H1 (cell line): ENCODE data around the gene GNAT2. TPM values are rescaled to one million over a fixed set of nuclear protein-coding genes. Genes with fewer than 3 reads are reported as not detected.

Experiments
- CTCF ChIA-PET: fragments of 300-600 bp; sonication (Branson Sonifier 250); formaldehyde crosslinking; loops from one replicate; lab custom pipeline; 2021; ENCODE audit not compliant: partially characterized antibody; lab: Charles Lee
- POLR2A ChIA-PET: fragments of 300-600 bp; sonication (Branson Sonifier 250); formaldehyde crosslinking; loops from one replicate; lab custom pipeline; 2021; ENCODE audit warnings: inconsistent platforms; ENCODE audit not compliant: partially characterized antibody; lab: Charles Lee
- DNase-seq, 2 experiments: peaks; one replicate each; pipeline versions ENCODE4 v3.0.0 to v3.0.0-alpha.2; 2010 to 2022; ENCODE audit warnings: low spot score in 2 of 2, low read depth in 1 of 2, mixed read lengths in 1 of 2
- FAIRE-seq: peaks from 2 replicates; lab custom pipeline; 2011; peaks lifted over from hg19 to GRCh38; lab: Jason Lieb, UNC
- H2AFZ ChIP-seq: 2 replicates; pipeline ENCODE4 v1.8.1; 2012; ENCODE audit warnings: low read length, inconsistent platforms
- H2AK5ac ChIP-seq: 2 replicates; pipeline ENCODE4 v1.6.1; 2013; ENCODE audit warnings: low read depth, low read length
- H2BK120ac ChIP-seq: replicated peaks from 2 replicates; pipeline ENCODE3; 2013; ENCODE audit warnings: low read depth, low read length, inconsistent platforms
- H2BK12ac ChIP-seq: 2 replicates; pipeline ENCODE4 v1.6.1; 2013; ENCODE audit warnings: low read depth, low read length
- H2BK15ac ChIP-seq: 2 replicates; pipeline ENCODE4 v1.6.1; 2013; ENCODE audit warnings: low read length
- H2BK20ac ChIP-seq: 2 replicates; pipeline ENCODE4 v1.6.1; 2013; ENCODE audit warnings: low read length
- H2BK5ac ChIP-seq: 2 replicates; pipeline ENCODE4 v1.6.1; 2013; ENCODE audit warnings: low read depth, low read length
- H3K14ac ChIP-seq: 2 replicates; pipeline ENCODE4 v1.6.1; 2013; ENCODE audit warnings: inconsistent platforms; ENCODE audit not compliant: insufficient read length
- H3K18ac ChIP-seq: 2 replicates; pipeline ENCODE4 v1.6.1; 2013; ENCODE audit warnings: low read length; ENCODE audit errors: extremely low read depth
- H3K23ac ChIP-seq: 2 replicates; pipeline ENCODE4 v1.6.1; 2013; ENCODE audit warnings: inconsistent platforms; ENCODE audit not compliant: insufficient read length
- H3K23me2 ChIP-seq: 2 replicates; pipeline ENCODE4 v1.6.1; 2013; ENCODE audit warnings: low read depth, low read length
- H3K27ac ChIP-seq: 2 replicates; pipeline ENCODE4 v1.6.1; 2011; ENCODE audit warnings: low read depth, low read length, inconsistent platforms
- H3K27me3 ChIP-seq, 4 experiments: replicated peaks in 1 of 4; 1 replicate in 1 of 4; 2 replicates in 3 of 4; pipeline versions ENCODE4 v1.6.1 to v1.8.1; 2011 to 2013; ENCODE audit warnings: low read length in 3 of 4, mild to moderate bottlenecking in 3 of 4, inconsistent platforms in 2 of 4, mixed read lengths in 2 of 4, moderate library complexity in 1 of 4; ENCODE audit not compliant: control insufficient read depth in 3 of 4, insufficient read depth in 3 of 4; ENCODE audit errors: extremely low read depth in 1 of 4
- H3K36me3 ChIP-seq, 4 experiments: 2 replicates each; pipeline versions ENCODE4 v1.6.1 to v1.8.1; 2011 to 2013; ENCODE audit warnings: mild to moderate bottlenecking in 4 of 4, low read length in 3 of 4, moderate library complexity in 2 of 4, control low read depth in 1 of 4, inconsistent platforms in 1 of 4; ENCODE audit not compliant: insufficient read depth in 4 of 4, control insufficient read depth in 2 of 4
- H3K4ac ChIP-seq: replicated peaks from 2 replicates; pipeline ENCODE3; 2013; ENCODE audit warnings: low read length, low read depth, mixed read lengths, inconsistent platforms; ENCODE audit not compliant: insufficient read length
- H3K4me1 ChIP-seq, 4 experiments: replicated peaks in 1 of 4; 1 replicate in 1 of 4; 2 replicates in 3 of 4; pipeline versions ENCODE4 v1.6.1 to v1.8.1; 2011 to 2013; ENCODE audit warnings: low read length in 3 of 4, inconsistent platforms in 2 of 4, mixed read lengths in 1 of 4; ENCODE audit not compliant: insufficient read depth in 4 of 4, control insufficient read depth in 3 of 4
- H3K4me2 ChIP-seq, 2 experiments: 2 replicates each; pipeline versions ENCODE4 v1.6.1 to v1.8.1; 2011 to 2013; ENCODE audit warnings: low read depth in 2 of 2, low read length in 2 of 2, control low read depth in 1 of 2, inconsistent platforms in 1 of 2, mild to moderate bottlenecking in 1 of 2; ENCODE audit not compliant: insufficient read depth in 1 of 2
- H3K4me3 ChIP-seq, 4 experiments: fragments of 200-600, 300-600 bp in 1 of 4; sonication (generic), shearing (Covaris generic), sonication (Bioruptor Twin) in 1 of 4; 2 replicates each; pipeline versions ENCODE4 v1.5.1 to v1.8.1; 2011 to 2016; ENCODE audit warnings: low read length in 4 of 4, low read depth in 3 of 4, control low read depth in 2 of 4, inconsistent platforms in 2 of 4, mild to moderate bottlenecking in 2 of 4, mixed read lengths in 1 of 4, moderate library complexity in 1 of 4; ENCODE audit not compliant: insufficient read depth in 2 of 4; ENCODE audit errors: extremely low read depth in 1 of 4
- H3K56ac ChIP-seq: replicated peaks from 2 replicates; pipeline ENCODE3; 2013; ENCODE audit warnings: low read depth, mild to moderate bottlenecking, mixed read lengths, low read length, inconsistent platforms; ENCODE audit not compliant: insufficient read length
- H3K79me1 ChIP-seq: 2 replicates; pipeline ENCODE4 v1.6.1; 2013; ENCODE audit warnings: low read depth, low read length, control low read depth
- H3K79me2 ChIP-seq, 2 experiments: 2 replicates each; pipeline versions ENCODE4 v1.6.1 to v1.8.1; 2012 to 2013; ENCODE audit warnings: low read length in 2 of 2, mild to moderate bottlenecking in 2 of 2, inconsistent platforms in 1 of 2; ENCODE audit not compliant: insufficient read depth in 2 of 2, control insufficient read depth in 1 of 2
- H3K9ac ChIP-seq, 4 experiments: replicated peaks in 1 of 4; 1 replicate in 1 of 4; 2 replicates in 3 of 4; pipeline versions ENCODE4 v1.6.1 to v1.8.1; 2011 to 2013; ENCODE audit warnings: low read depth in 3 of 4, low read length in 3 of 4, control low read depth in 2 of 4, mild to moderate bottlenecking in 2 of 4, moderate library complexity in 2 of 4, inconsistent platforms in 1 of 4; ENCODE audit errors: extremely low read depth in 1 of 4
- H3K9me3 ChIP-seq, 2 experiments: 2 replicates each; pipeline versions ENCODE4 v1.6.1 to v1.8.1; 2012 to 2013; ENCODE audit warnings: mild to moderate bottlenecking in 2 of 2, moderate library complexity in 2 of 2, control low read depth in 1 of 2, inconsistent platforms in 1 of 2, low read depth in 1 of 2, low read length in 1 of 2, mixed read lengths in 1 of 2; ENCODE audit not compliant: insufficient read depth in 2 of 2
- H4K20me1 ChIP-seq, 2 experiments: replicated peaks in 1 of 2; 2 replicates each; pipeline versions ENCODE3 to v1.8.1; 2011 to 2013; ENCODE audit warnings: inconsistent platforms in 2 of 2, low read length in 2 of 2, mild to moderate bottlenecking in 1 of 2; ENCODE audit not compliant: insufficient read depth in 2 of 2, control insufficient read depth in 1 of 2
- H4K5ac ChIP-seq: 2 replicates; pipeline ENCODE4 v1.6.1; 2013; ENCODE audit warnings: low read length, low read depth, mixed read lengths, inconsistent platforms; ENCODE audit not compliant: insufficient read length
- H4K8ac ChIP-seq: 2 replicates; pipeline ENCODE4 v1.8.0; 2013; ENCODE audit warnings: mild to moderate bottlenecking, moderate library complexity, low read length, inconsistent platforms; ENCODE audit not compliant: insufficient read depth; ENCODE audit errors: extremely low read depth
- H4K91ac ChIP-seq: replicated peaks from 2 replicates; pipeline ENCODE3; 2013; ENCODE audit warnings: low read length, mixed read lengths, inconsistent platforms; ENCODE audit not compliant: insufficient read length
- BCL11A ChIP-seq, 2 experiments: IDR thresholded peaks; one replicate each; pipeline ENCODE4 v1.6.1; 2011; ENCODE audit warnings: low read depth in 2 of 2, low read length in 2 of 2, mild to moderate bottlenecking in 2 of 2
- CBX5 ChIP-seq: fragments of 300-800, 300-1000 bp; sonication (generic); IDR thresholded peaks from 2 replicates; pipeline ENCODE4 v1.7.1; 2016; ENCODE audit warnings: antibody characterized with exemption, low read length, low read depth
- CTCF ChIP-seq, 3 experiments: IDR thresholded peaks; 1 replicate in 2 of 3; 2 replicates in 1 of 3; pipeline versions ENCODE4 v1.5.1 to v1.6.1; 2011; ENCODE audit warnings: low read length in 3 of 3, mild to moderate bottlenecking in 3 of 3, inconsistent platforms in 2 of 3, low read depth in 1 of 3, moderate library complexity in 1 of 3; ENCODE audit not compliant: insufficient read depth in 1 of 3; ENCODE audit errors: control extremely low read depth in 1 of 3
- FOSL1 ChIP-seq: IDR thresholded peaks from 2 replicates; pipeline ENCODE4 v1.6.1; 2011; ENCODE audit warnings: mild to moderate bottlenecking, low read depth, low read length, moderate library complexity; ENCODE audit not compliant: insufficient read depth
- GABPA ChIP-seq: IDR thresholded peaks from 2 replicates; pipeline ENCODE4 v1.6.1; 2011; ENCODE audit warnings: mild to moderate bottlenecking, low read length, moderate library complexity, borderline replicate concordance; ENCODE audit not compliant: insufficient read depth
- HDAC6 ChIP-seq: IDR thresholded peaks from one replicate; pipeline ENCODE4 v1.7.1; 2012; ENCODE audit warnings: low read depth, mild to moderate bottlenecking, inconsistent platforms, low read length, moderate library complexity
- KDM5A ChIP-seq: fragments of 200-600 bp; IDR thresholded peaks from 2 replicates; pipeline ENCODE4 v1.7.1; 2012; ENCODE audit warnings: mild to moderate bottlenecking, low read length, inconsistent platforms, mixed read lengths
- MAFK ChIP-seq: IDR thresholded peaks from 2 replicates; pipeline ENCODE4 v1.6.1; 2012; ENCODE audit warnings: low read depth, mild to moderate bottlenecking, improper control_type of control experiment, low read length
- RBBP5 ChIP-seq: IDR thresholded peaks from 2 replicates; pipeline ENCODE4 v1.7.1; 2012; ENCODE audit warnings: low read depth, mild to moderate bottlenecking, inconsistent platforms, low read length, moderate library complexity, borderline replicate concordance
- SRF ChIP-seq: IDR thresholded peaks from 2 replicates; pipeline ENCODE4 v1.6.1; 2011; ENCODE audit warnings: mild to moderate bottlenecking, low read depth, low read length, moderate library complexity
- TAF1 ChIP-seq: IDR thresholded peaks from 2 replicates; pipeline ENCODE4 v1.6.1; 2011; ENCODE audit warnings: mild to moderate bottlenecking, low read depth, low read length
- TAF7 ChIP-seq: optimal IDR thresholded peaks from 2 replicates; pipeline ENCODE3; 2011; ENCODE audit warnings: low read depth, mild to moderate bottlenecking, inconsistent platforms, low read length, moderate library complexity, borderline replicate concordance
- WGBS, 2 experiments: shearing (Covaris generic) in 1 of 2; methylation state at CpG; one replicate each; pipeline versions ENCODE4 v1.1.6 to v1.1.7; 2013 to 2015; ENCODE audit warnings: low lambda C conversion rate in 2 of 2, mixed read lengths in 2 of 2, inconsistent platforms in 1 of 2, low coverage in 1 of 2, missing lambda C conversion rate in 1 of 2; ENCODE audit not compliant: insufficient replicate concordance in 2 of 2, insufficient coverage in 1 of 2, insufficient read length in 1 of 2; ENCODE audit errors: extremely low coverage in 1 of 2, missing lambda C conversion rate in 1 of 2; 5-methylcytosine and 5-hydroxymethylcytosine counted together
- polyA plus RNA-seq, 7 experiments: library from polyadenylated mRNA; depleted of rRNA in 3 of 7; stranded (reverse) in 5 of 7; unstranded in 2 of 7; fragments of >200 nt in 5 of 7; fragments of 200-250 nt in 2 of 7; gene quantifications; 1 replicate in 5 of 7; 2 replicates in 1 of 7; 4 replicates in 1 of 7; pipeline versions ENCODE4 v1.2.1 to v1.2.3, GENCODE V29; 2011 to 2013; ENCODE audit warnings: missing spikeins in 2 of 7, mixed read lengths in 2 of 7
- total RNA-seq: library from RNA; stranded (reverse); fragmentation: NEBNext Ultra II Directional; extraction: Animal tissue kit (Norgen Biotek cat#: 25700); gene quantifications from 2 replicates; pipeline ENCODE4 v1.2.1, GENCODE V29; 2021

Gene GNAT2
- total and polyA plus RNA-seq, 2 of the 8 experiments (the other 6 are each of a cell fraction or from before 2014, with no cell fraction given) = 0.05 TPM; not detected in 1

DNA sequence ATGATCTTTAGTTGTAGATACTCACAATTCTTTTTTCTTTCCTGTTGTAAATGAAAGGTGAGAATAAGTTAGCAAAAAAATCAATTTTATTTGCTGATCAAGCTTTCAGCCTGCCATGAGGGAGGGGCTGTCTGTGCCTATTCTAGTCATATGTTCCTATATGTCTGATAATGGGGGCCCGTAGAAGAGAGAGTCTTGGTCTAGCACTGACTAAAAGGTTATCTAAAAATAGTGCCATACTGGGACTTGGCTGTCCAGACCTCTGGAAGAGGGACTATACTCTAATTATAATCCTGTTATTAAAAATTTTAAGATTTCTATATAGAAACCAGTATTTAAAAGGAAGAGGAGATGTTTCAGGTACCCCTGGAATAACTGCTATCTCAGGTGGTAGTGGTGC is 52.4 kb downstream of the GNAT2 start:
- Histone ChIP-seq H3K4me2 (no peak overlapping the region), H3K27ac (no peak overlapping the region), H3K23me2 (no peaks in the 10 kb centered on the region), H2BK120ac (no peak overlapping the region), H3K79me1 (no peaks in the 10 kb centered on the region; the same call in 1 of the 2 replicates), H4K5ac (no peak overlapping the region), H2BK20ac (no peak overlapping the region), H3K27me3 (no peaks in the 10 kb centered on the region), H4K91ac (no peak overlapping the region), H2BK15ac (no peak overlapping the region), H4K20me1 (peaks cover 2 to 4% of the 10 kb centered on the region in 2 experiments), H3K36me3 (no peaks in the 10 kb centered on the region), H3K18ac (no peak overlapping the region), H3K9me3 (no peaks in the 10 kb centered on the region), H3K4ac (no peak overlapping the region), H3K56ac (no peak overlapping the region), H2BK12ac (no peak overlapping the region), H2AK5ac (no peak overlapping the region), H3K23ac (no peak overlapping the region), H3K14ac (no peak overlapping the region), H2AFZ (no peak overlapping the region), H2BK5ac (no peak overlapping the region), H3K9ac (no peak overlapping the region), H3K4me3 (no peak overlapping the region), H3K4me1 (peaks cover 2 to 29% (median 13%) of the 10 kb centered on the region in 4 experiments), H4K8ac (no peak overlapping the region), H3K79me2 (peaks cover 10 to 92% of the 10 kb centered on the region in 2 experiments; a peak in 3 of 4 replicates)
- DNase-seq (no peak), FAIRE-seq (no peak)
- 89% methylated on average over 1 of the region's 1 CpG; no CpG with 5 or more reads in 1 of the 2 experiments for WGBS, 2 experiments
- ChIA-PET POLR2A (no interaction called here), CTCF (interaction anchor here (0.8 to 1.2 kb wide), 3 partner anchors 33 to 76 kb away, joined by 3 to 4 read pairs (median 3); no protein-coding TSS in a partner anchor)
- TF ChIP-seq KDM5A = no peak
- no peak for TF ChIP-seq HDAC6
- no peak for TF ChIP-seq CBX5
- TF ChIP-seq SRF = no peak
- TF ChIP-seq MAFK = no peak
- TF ChIP-seq RBBP5 = no peak
- TF ChIP-seq TAF1 = no peak
- TF ChIP-seq BCL11A (IDR thresholded peaks at IDR 0.05; ENCODE audit: low read depth in 2 of 2, low read length in 2 of 2) = no peak
- no peak for TF ChIP-seq FOSL1
- no peak for TF ChIP-seq TAF7
- no peak for TF ChIP-seq CTCF (IDR thresholded peaks at IDR 0.05; ENCODE audit: control extremely low read depth in 1 of 3, insufficient read depth in 1 of 3, low read depth in 1 of 3, low read length in 3 of 3)
- TF ChIP-seq GABPA = no peak
